HG03520 (cell line): ENCODE results near the gene ARSI.

Experiments
- ATAC-seq: cut with Tn5 transposase; IDR thresholded peaks from one replicate; pipeline ENCODE4 v1.9.1; 2021; ENCODE audit warnings: mild to moderate bottlenecking, moderate library complexity; ENCODE audit not compliant: unreplicated experiment

ARSI gene

DNA sequence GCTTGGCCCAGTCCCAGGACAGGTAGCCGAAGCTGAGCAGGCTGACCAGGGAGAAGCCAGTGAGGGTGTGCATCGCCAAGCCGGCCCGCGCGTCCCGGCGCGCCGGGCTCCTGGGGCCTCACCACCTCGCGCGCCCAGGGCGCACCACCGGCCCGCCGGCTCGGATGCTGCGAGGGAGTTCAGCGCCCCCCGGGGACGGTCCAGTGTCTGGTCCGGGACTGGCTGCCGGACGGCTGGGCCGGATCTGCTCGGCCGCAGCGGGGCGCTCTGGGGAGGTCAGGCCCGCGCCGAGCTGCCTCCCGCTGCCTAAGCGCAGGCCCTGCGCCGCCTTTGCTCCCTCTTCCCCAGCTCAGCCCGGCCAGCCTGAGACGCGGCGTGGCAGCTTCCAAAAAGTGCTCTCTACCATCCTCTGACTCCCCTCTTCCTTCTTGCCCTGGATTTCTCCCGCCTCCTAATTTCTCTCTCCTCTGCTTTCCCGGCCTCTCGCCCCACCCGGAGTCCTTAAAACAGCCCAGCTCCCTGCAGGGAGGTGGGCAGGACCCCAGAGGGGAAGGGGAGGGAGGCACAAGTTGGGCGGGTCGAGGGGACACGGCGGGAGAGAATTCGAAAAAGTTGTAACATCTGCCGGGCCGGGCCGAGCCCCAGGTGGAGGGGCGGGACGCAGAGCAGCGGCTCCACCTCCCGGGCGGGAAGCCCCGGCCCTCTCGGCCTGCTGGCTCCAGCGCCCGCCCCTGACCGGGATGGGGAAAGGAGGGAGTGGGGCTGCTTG lies at the start of gene ARSI:
Gene ARSI (minus strand): TSS at position 605 of the 769 bp plus-strand sequence. CDS start 532 bp downstream, at position 73.
- ATAC-seq: no peak

DNA sequence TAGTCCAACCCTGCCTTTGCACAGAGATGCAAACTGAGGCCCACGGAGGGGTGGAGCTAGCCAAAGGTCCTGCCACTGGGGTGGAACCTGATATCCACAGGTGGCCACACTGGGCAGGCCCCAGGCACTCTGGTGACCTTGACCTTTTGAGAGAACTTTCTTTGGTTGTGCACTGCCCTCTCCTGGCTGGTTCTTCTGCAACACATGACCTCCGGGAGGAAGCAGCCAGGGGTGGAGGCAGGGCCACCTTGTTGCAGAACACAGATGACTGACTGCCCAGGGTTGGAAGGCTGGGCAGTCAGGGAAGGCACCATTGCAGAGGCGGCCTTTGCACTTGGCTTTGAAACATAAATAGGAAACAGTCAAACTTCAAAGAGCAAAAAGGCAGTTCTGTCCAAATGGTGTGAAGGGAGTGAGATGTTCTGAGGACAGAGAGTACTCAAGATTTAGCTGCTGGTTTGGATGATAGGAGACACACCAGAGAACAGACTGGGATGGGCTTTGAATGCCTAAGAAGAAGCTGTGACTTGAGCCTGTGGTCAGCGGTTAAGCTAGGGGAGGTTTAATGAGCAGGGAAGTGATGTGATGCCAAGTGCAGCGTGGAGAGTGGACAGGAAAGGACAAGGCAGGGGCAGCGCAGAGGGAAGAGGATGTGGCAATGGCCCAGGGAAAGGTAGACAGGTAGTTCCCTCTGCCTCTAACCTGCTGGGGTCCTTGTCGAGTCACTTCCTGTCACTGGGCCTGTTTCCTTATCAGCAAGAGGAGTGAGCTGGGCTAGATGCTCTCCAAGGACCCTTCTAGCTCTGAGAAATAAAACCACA lies 48.0 kb upstream of the ARSI start:
- peak; percentile 87 for ATAC-seq

DNA sequence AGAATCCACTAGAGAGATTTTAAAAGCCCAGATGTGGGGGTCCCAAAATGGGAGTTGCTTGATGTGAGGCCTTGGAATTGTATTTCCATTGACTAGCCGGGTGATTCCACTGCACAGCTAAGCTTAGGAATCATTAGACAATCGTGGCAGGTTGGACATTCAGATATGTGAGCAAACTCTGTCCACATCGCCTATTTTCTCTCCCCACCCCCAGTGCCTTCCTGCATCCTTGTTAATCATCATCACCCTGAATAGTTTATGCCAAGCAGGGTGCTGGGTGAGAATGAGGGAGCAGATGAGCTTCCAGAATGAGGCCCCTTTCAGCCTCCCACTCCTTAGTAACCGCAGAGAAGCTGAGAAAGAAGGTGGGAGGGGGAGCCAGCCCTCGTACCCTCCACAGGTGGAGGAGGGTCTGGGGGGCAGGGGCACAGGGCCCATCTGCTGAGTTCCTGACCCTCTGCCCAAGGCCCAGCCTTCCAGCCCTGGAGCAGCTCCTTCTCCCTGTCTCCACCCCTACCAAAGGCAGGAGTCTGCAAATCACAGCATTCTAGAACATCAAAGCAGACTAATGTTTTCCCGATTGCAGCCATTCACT lies 47.1 kb upstream of the ARSI start:
- ATAC-seq: no peak

GRCh38 chr5:150347451-150347850 lies 44.7 kb upstream of the ARSI start:
- ATAC-seq: no peak

GRCh38 chr5:150347003-150347402 lies 44.3 kb upstream of the ARSI start:
- no peak for ATAC-seq

- ATAC-seq: no peak
These were observed 43.9 kb upstream of the ARSI start for GRCh38 chr5:150346592-150346991.

GRCh38 chr5:150345716-150346115 lies 43.0 kb upstream of the ARSI start:
- no peak for ATAC-seq

- ATAC-seq: no peak
These were observed 41.4 kb upstream of the ARSI start for GRCh38 chr5:150343994-150344631.

GRCh38 chr5:150342583-150342982 lies 39.9 kb upstream of the ARSI start:
- ATAC-seq: no peak

DNA sequence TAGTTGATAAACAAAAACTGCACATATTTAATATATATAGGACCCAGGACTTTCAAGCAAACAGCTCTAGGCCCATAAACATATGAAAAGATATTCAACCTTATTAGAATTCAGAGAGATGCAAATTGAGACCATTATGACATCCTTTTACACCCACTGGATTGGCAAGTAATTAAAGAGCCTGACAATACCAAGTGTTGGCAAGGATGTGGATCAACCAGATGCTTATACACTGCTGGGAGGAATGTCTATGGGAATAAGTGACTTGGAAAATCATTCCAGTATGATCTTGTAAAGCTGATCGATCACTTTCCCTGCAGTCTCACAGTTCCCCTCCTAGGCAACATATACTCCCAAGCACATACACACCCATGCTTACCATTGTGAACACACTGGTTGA lies 39.3 kb upstream of the ARSI start:
- ATAC-seq: no peak

DNA sequence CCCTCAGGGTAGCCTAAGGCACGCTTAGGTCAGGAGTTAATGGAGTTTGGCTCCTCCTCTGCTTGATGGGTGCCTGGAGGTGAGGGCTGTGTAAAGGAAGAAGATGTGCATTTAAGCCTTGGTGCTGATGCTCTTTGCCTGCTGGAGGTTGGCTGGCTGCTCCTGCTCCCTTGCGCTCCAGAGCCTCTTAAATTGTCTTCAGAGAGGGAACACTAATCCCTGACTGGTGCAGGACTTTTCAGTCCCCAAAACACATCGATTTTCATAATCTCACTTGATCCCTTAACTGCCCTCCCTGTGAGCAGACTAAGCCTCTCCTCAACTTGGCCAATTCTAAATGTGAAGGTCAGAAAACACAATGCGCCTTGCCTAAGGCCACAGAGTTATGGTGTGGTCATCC lies 38.6 kb upstream of the ARSI start:
- ATAC-seq: no peak

GRCh38 chr5:150340614-150341255 lies 38.0 kb upstream of the ARSI start:
- ATAC-seq: no peak

DNA sequence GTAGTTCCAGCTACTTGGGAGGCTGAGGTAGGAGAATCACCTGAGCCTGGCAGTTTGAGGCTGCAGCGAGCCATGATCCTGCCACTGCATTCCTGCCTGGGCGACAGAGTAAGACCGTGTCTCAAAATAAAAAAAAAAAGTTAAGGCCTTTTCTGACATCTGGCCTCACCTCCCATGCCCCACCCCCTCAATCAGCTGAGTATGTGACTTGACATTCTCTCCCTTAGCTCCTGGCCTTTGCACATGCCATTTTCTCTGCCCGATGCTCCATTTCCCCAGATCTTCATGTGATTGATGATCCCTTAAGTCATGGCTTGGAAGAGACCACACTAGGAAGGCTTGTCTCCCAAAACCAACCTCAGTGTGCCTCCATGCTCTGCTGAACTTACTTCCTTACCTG lies 37.1 kb upstream of the ARSI start:
- ATAC-seq: no peak

- ATAC-seq: no peak
These were observed 36.5 kb upstream of the ARSI start for GRCh38 chr5:150339165-150339564.

GRCh38 chr5:150338546-150338945 lies 35.8 kb upstream of the ARSI start:
- ATAC-seq: no peak

DNA sequence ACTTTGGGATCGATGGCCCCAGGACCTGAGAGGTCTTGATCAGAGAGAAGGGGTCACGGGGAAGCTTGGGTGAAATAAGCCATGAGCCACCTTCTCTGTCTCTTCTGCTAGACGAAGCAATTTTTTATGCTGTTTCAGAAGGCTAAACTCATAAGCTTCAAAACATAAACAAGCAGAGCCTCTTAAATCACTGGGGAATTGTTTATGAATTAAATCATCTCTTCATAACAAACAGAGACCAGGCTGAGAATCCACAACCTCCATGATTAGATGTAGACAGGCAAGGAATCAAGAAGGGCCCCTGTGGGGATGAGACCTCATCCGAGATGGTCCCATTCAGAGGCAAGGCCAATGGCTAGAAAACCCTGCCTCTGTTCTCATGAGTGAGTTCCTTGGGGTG lies 33.1 kb upstream of the ARSI start:
- ATAC-seq: no peak

DNA sequence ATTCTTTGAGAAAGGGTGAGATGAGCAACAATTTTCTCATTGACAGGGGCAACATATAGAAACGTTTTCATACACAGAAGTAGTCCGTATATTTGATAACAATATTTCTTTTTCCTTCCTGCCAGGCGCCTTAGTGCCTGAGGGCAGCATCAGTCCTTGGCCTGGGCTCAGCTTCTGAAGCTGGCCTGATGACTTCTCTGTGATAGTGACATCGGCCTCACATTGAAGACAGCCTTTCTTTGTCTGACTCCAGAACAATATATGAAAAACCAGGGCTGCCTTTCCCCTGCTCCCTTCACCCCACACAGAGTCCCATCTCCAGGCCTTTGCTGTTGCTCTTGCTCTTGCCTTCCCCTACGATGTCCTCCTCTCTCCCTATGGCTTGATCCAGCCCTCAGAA lies 30.7 kb upstream of the ARSI start:
- no peak for ATAC-seq

DNA sequence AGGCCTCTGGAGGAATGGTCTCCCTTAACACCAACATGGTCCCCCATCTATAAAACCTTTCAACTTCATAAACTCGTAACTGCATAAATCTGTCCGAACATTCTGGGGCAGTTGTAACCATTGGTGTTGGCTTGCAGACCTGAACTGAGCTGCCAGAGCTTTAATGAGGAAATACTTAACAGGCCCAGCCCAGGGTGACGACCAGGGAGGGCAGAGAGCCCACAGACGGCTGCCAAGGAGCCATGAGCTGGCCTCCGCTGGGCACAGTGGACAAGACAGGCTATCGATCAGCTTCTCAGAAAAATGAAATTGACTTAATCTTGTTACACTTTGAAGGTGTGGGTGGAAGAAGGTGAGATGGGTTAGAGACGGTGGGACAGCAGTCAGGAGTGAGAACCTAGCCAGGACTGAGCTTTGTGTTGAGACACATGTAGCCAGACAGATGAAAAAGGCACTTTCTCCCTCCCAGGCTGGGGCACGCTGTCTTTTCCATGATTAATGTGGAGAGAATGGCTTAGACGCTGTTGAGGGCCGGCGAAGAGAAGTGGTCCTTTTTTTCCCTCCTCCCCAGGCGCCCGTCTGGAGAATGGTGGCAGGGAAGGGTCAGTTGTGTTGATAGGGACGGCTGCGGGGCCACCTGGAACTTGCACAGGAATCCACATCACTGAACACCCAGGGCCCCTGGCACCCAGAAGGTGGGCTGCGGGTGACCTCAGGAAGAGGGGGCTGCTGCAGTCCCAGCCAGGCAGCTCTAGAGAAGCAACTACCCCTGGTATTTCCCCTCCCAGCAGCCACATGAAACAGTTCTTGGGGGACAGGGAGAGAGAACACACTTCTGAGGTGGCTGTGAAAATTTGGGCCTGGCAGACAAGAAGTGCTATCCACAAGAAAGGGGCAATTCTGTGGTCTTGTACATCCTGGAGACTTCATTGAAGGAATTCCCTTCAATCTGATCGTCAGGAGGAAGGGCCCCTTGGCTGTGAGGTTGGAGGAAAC lies 27.5 kb upstream of the ARSI start:
- no peak for ATAC-seq

GRCh38 chr5:150329038-150329437 lies 26.3 kb upstream of the ARSI start:
- no peak for ATAC-seq

- ATAC-seq: no peak
These were observed 25.8 kb upstream of the ARSI start for GRCh38 chr5:150328515-150328914.
